MCF 10A (cell line): ENCODE data around the gene PSMG1. TPM values are rescaled to one million over a fixed set of nuclear protein-coding genes. Genes with fewer than 3 reads are reported as not detected.
"Not testable (repeated sequence)": the region's sequence is repeated elsewhere in the genome, so short reads cannot be mapped to it uniquely, and the experiment has no call there.

ENCODE experiments used
- BruUV-seq: library from RNA; stranded (reverse); fragments of 400-500 nt; replicated peaks from 2 replicates; lab custom pipeline; 2021; lab: Mats Ljungman, UMichigan
- CTCF ChIA-PET: fragments of 300-600 bp; sonication (Branson Sonifier 250); formaldehyde crosslinking; extraction: SDS; loops from one replicate; lab custom pipeline; 2021; ENCODE audit warnings: antibody characterized with exemption, inconsistent platforms; lab: Yijun Ruan, JAX
- POLR2A ChIA-PET: fragments of 300-600, 350-650 bp; sonication (Branson Sonifier 250); formaldehyde crosslinking; extraction: SDS; loops from one replicate; lab custom pipeline; 2020; ENCODE audit warnings: antibody characterized with exemption, inconsistent platforms; lab: Yijun Ruan, JAX
- DNase-seq: peaks from one replicate; pipeline ENCODE4 v3.0.0-alpha.2; 2018; ENCODE audit not compliant: unreplicated experiment
- H3K27ac Mint-ChIP-seq: one replicate; pipeline ENCODE4 v1.8.0; 2022; ENCODE audit warnings: mild to moderate bottlenecking, low read depth, mixed read lengths; ENCODE audit not compliant: unreplicated experiment
- H3K27me3 Mint-ChIP-seq: one replicate; pipeline ENCODE4 v1.8.0; 2022; ENCODE audit warnings: mixed read lengths; ENCODE audit not compliant: insufficient read depth, unreplicated experiment
- H3K36me3 Mint-ChIP-seq: one replicate; pipeline ENCODE4 v1.8.0; 2022; ENCODE audit warnings: mild to moderate bottlenecking, moderate library complexity, mixed read lengths; ENCODE audit not compliant: insufficient read depth, unreplicated experiment
- H3K4me1 Mint-ChIP-seq: one replicate; pipeline ENCODE4 v1.8.0; 2022; ENCODE audit warnings: mixed read lengths; ENCODE audit not compliant: insufficient read depth, unreplicated experiment
- H3K4me3 Mint-ChIP-seq: one replicate; pipeline ENCODE4 v1.8.0; 2022; ENCODE audit warnings: mild to moderate bottlenecking, moderate library complexity, mixed read lengths; ENCODE audit not compliant: unreplicated experiment
- H3K9me3 Mint-ChIP-seq: one replicate; pipeline ENCODE4 v1.8.0; 2022; ENCODE audit warnings: mixed read lengths; ENCODE audit not compliant: unreplicated experiment
- CTCF ChIP-seq: fragments of 200-600 bp; IDR thresholded peaks from one replicate; pipeline ENCODE4 v1.8.0; 2022; ENCODE audit warnings: antibody characterized with exemption, mild to moderate bottlenecking; ENCODE audit not compliant: unreplicated experiment
- intact Hi-C: fragments of 100-400 bp; cut with micrococcal nuclease; formaldehyde crosslinking; loops from 2 replicates; pipeline ENCODE4 v1.14.1; 2022
- total RNA-seq: library from RNA; stranded (reverse); gene quantifications from 2 replicates; pipeline ENCODE4 v1.2.3, GENCODE V29; 2022

Gene PSMG1
- total RNA-seq, 1 experiment from 2014 or later: 116 TPM

- ChIA-PET POLR2A (interaction anchor here (0.5 kb wide), 1 partner anchor 35 kb away, joined by 4 read pairs; no protein-coding TSS in a partner anchor), CTCF (no interaction called here)
- TF ChIP-seq CTCF: no peak
- no peaks in the 10 kb centered on the region for H3K9me3 Mint-ChIP-seq
- no peaks in the 10 kb centered on the region for H3K27me3 Mint-ChIP-seq
- peak overlapping the region; percentile 57 for H3K27ac Mint-ChIP-seq
- intact Hi-C loops: no loop called here
- BruUV-seq: no TSS peak
- H3K36me3 Mint-ChIP-seq: peaks cover 90% of the 10 kb centered on the region
- DNase-seq: peak; percentile 1
- peaks cover 7% of the 10 kb centered on the region for H3K4me1 Mint-ChIP-seq
- no peak overlapping the region for H3K4me3 Mint-ChIP-seq
These were observed 38.8 kb upstream of the PSMG1 start for GRCh38 chr21:39221997-39222486.

- Mint-ChIP-seq H3K4me1 (peaks cover 7% of the 10 kb centered on the region), H3K27ac (peak overlapping the region; percentile 57), H3K36me3 (peaks cover 88% of the 10 kb centered on the region), H3K9me3 (no peaks in the 10 kb centered on the region), H3K4me3 (no peak overlapping the region), H3K27me3 (no peaks in the 10 kb centered on the region)
- BruUV-seq: no TSS peak
- CTCF ChIA-PET: interaction anchor here (1.0 kb wide), 1 partner anchor 166 kb away, joined by 5 read pairs; no protein-coding TSS in a partner anchor
- POLR2A ChIA-PET: interaction anchor here (0.6 to 1.2 kb wide), 2 partner anchors 11 to 166 kb away, joined by 3 read pairs; no protein-coding TSS in a partner anchor
- intact Hi-C loops: no loop called here
- no peak for TF ChIP-seq CTCF
- DNase-seq: peak; percentile 46
These were observed 38.2 kb upstream of the PSMG1 start for GRCh38 chr21:39221282-39221996.

GRCh38 chr21:39220875-39221274, 37.6 kb upstream of the PSMG1 start:
- H3K4me3 Mint-ChIP-seq, BruUV-seq, H3K9me3 Mint-ChIP-seq, H3K4me1 Mint-ChIP-seq, H3K27me3 Mint-ChIP-seq, intact Hi-C loops, DNase-seq: not testable (repeated sequence)
- POLR2A ChIA-PET: interaction anchor here (1.2 kb wide), 1 partner anchor 10 kb away, joined by 3 read pairs; no protein-coding TSS in a partner anchor
- CTCF ChIA-PET: interaction anchor here (1.0 kb wide), 1 partner anchor 167 kb away, joined by 5 read pairs; no protein-coding TSS in a partner anchor
- Mint-ChIP-seq H3K36me3 (peaks cover 84% of the 10 kb centered on the region), H3K27ac (peak overlapping the region; percentile 57)

- peaks cover 85% of the 10 kb centered on the region for H3K36me3 Mint-ChIP-seq
- BruUV-seq: no TSS peak
- CTCF ChIA-PET: no interaction called here
- TF ChIP-seq CTCF: no peak
- intact Hi-C loops: no loop called here
- peaks cover 7% of the 10 kb centered on the region for H3K4me1 Mint-ChIP-seq
- H3K27me3 Mint-ChIP-seq: no peaks in the 10 kb centered on the region
- POLR2A ChIA-PET: interaction anchor here (1.2 kb wide), 1 partner anchor 10 kb away, joined by 3 read pairs; no protein-coding TSS in a partner anchor
- no peak overlapping the region for H3K4me3 Mint-ChIP-seq
- H3K27ac Mint-ChIP-seq: peak overlapping the region; percentile 57
- no peaks in the 10 kb centered on the region for H3K9me3 Mint-ChIP-seq
- no peak for DNase-seq
These were observed 36.9 kb upstream of the PSMG1 start for GRCh38 chr21:39220150-39220549.
